HCT116 (cell line): ENCODE results near the gene GOLGA5. TPM values are rescaled to one million over a fixed set of nuclear protein-coding genes. Genes with fewer than 3 reads are reported as not detected.
"Not testable (repeated sequence)": the region's sequence is repeated elsewhere in the genome, so short reads cannot be mapped to it uniquely, and the experiment has no call there.

Source experiments
- ATAC-seq: fragments of 200-7000 bp; cut with Tn5 transposase; 2 replicates; pipeline ENCODE4 v1.9.1; 2020; ENCODE audit warnings: mild to moderate bottlenecking, moderate library complexity
- BruUV-seq: library from RNA; stranded (reverse); fragments of 400-500 nt; replicated peaks from 2 replicates; lab custom pipeline; 2021; lab: Mats Ljungman, UMichigan
- CTCF ChIA-PET: fragments of 300-600 bp; sonication (Branson Sonifier 250); formaldehyde crosslinking; loops from one replicate; lab custom pipeline; 2021; ENCODE audit warnings: antibody characterized with exemption; lab: Charles Lee
- POLR2A ChIA-PET: fragments of 300-600, 350-600 bp; sonication (Branson Sonifier 250); formaldehyde crosslinking; loops from one replicate; lab custom pipeline; 2021; ENCODE audit warnings: antibody characterized with exemption; lab: Charles Lee
- RAD21 ChIA-PET, 2 experiments: fragments of 300-600 bp; sonication (Branson Sonifier 250); formaldehyde crosslinking; loops; one replicate each; lab custom pipeline; 2023; ENCODE audit warnings: low total read pairs in 2 of 2; ENCODE audit not compliant: uncharacterized antibody in 2 of 2, unreplicated experiment in 2 of 2, low non-redundant PET in 1 of 2; lab: Charles Lee
- DNase-seq: peaks from one replicate; pipeline ENCODE4 v3.0.0-alpha.2; 2010; ENCODE audit warnings: low read depth, low spot score
- H2AFZ ChIP-seq: fragments of 200-600 bp; shearing (Covaris generic), sonication (generic); 2 replicates; pipeline ENCODE4 v1.6.1; 2017; ENCODE audit warnings: low read depth, mixed run types, mixed read lengths, antibody characterized with exemption, low read length; ENCODE audit not compliant: poor library complexity, severe bottlenecking
- H3K27ac ChIP-seq: 2 replicates; pipeline ENCODE4 v1.5.1; 2012; ENCODE audit warnings: low read depth, low read length
- H3K27me3 ChIP-seq: fragments of 200-600 bp; sonication (generic); 2 replicates; pipeline ENCODE4 v1.6.1; 2016; ENCODE audit warnings: mixed run types, low read length, mixed read lengths; ENCODE audit not compliant: insufficient read depth
- H3K36me3 ChIP-seq, 2 experiments: fragments of 200-500 bp in 1 of 2; fragments of 200-600 bp in 1 of 2; sonication (Bioruptor generic) in 1 of 2; sonication (generic) in 1 of 2; 2 replicates each; pipeline versions ENCODE4 v1.5.1 to v1.6.1; 2014 to 2016; ENCODE audit warnings: low read length in 2 of 2, inconsistent platforms in 1 of 2, mixed read lengths in 1 of 2, mixed run types in 1 of 2; ENCODE audit not compliant: insufficient read depth in 2 of 2, control insufficient read depth in 1 of 2
- H3K4me1 ChIP-seq, 2 experiments: fragments of 200-600 bp in 1 of 2; sonication (generic) in 1 of 2; 2 replicates each; pipeline versions ENCODE4 v1.5.1 to v1.6.1; 2012 to 2017; ENCODE audit warnings: low read length in 2 of 2, inconsistent platforms in 1 of 2, mild to moderate bottlenecking in 1 of 2, mixed read lengths in 1 of 2, mixed run types in 1 of 2, moderate library complexity in 1 of 2; ENCODE audit not compliant: insufficient read depth in 2 of 2, control insufficient read depth in 1 of 2
- H3K4me2 ChIP-seq: fragments of 200-600 bp; sonication (generic); 2 replicates; pipeline ENCODE4 v1.6.1; 2017; ENCODE audit warnings: mixed run types, low read length, mixed read lengths
- H3K4me3 ChIP-seq, 2 experiments: fragments of 200-600 bp in 1 of 2; sonication (generic) in 1 of 2; replicated peaks in 1 of 2; 2 replicates each; pipeline ENCODE4 v1.5.1; 2011 to 2016; ENCODE audit warnings: low read length in 2 of 2, control low read depth in 1 of 2, low read depth in 1 of 2, mild to moderate bottlenecking in 1 of 2, mixed read lengths in 1 of 2, mixed run types in 1 of 2
- H3K79me2 ChIP-seq: fragments of 200-600 bp; sonication (generic); 2 replicates; pipeline ENCODE4 v1.6.1; 2017; ENCODE audit warnings: mild to moderate bottlenecking, mixed run types, low read length, moderate library complexity, mixed read lengths; ENCODE audit not compliant: insufficient read depth
- H3K9ac ChIP-seq: fragments of 200-600 bp; sonication (generic); 2 replicates; pipeline ENCODE4 v1.6.1; 2016; ENCODE audit warnings: low read length, mixed read lengths
- H3K9me2 ChIP-seq: fragments of 200-600 bp; sonication (generic), shearing (Covaris generic); 2 replicates; pipeline ENCODE4 v1.6.1; 2017; ENCODE audit warnings: mixed run types, mild to moderate bottlenecking, moderate library complexity; ENCODE audit not compliant: insufficient read depth
- H3K9me3 ChIP-seq, 2 experiments: fragments of 200-500 bp in 1 of 2; fragments of 200-600 bp in 1 of 2; sonication (Bioruptor generic) in 1 of 2; sonication (generic) in 1 of 2; 2 replicates each; pipeline ENCODE4 v1.6.1; 2014 to 2017; ENCODE audit warnings: low read length in 2 of 2, mixed read lengths in 2 of 2, inconsistent platforms in 1 of 2, low read depth in 1 of 2, mild to moderate bottlenecking in 1 of 2, mixed run types in 1 of 2, moderate library complexity in 1 of 2; ENCODE audit not compliant: control insufficient read depth in 1 of 2, insufficient read depth in 1 of 2
- H4K20me1 ChIP-seq: fragments of 200-600 bp; sonication (generic), shearing (Covaris generic); 2 replicates; pipeline ENCODE4 v1.6.1; 2017; ENCODE audit warnings: mixed run types, mild to moderate bottlenecking, moderate library complexity; ENCODE audit not compliant: insufficient read depth
- CEBPB ChIP-seq: IDR thresholded peaks from 2 replicates; pipeline ENCODE4 v1.6.1; 2012; ENCODE audit warnings: low read depth
- ELF1 ChIP-seq: IDR thresholded peaks from 2 replicates; pipeline ENCODE4 v1.6.1; 2012; ENCODE audit warnings: low read depth, borderline replicate concordance
- JUND ChIP-seq: IDR thresholded peaks from 2 replicates; pipeline ENCODE4 v1.6.1; 2012
- POLR2A ChIP-seq: IDR thresholded peaks from 2 replicates; pipeline ENCODE4 v1.7.0; 2011; ENCODE audit warnings: borderline replicate concordance; ENCODE audit not compliant: insufficient read depth, insufficient read length; ENCODE audit errors: extremely low read depth
- POLR2AphosphoS5 ChIP-seq: IDR thresholded peaks from 2 replicates; pipeline ENCODE4 v1.6.1; 2011; ENCODE audit warnings: mild to moderate bottlenecking, low read depth, low read length, moderate library complexity
- REST ChIP-seq: IDR thresholded peaks from 2 replicates; pipeline ENCODE4 v1.6.1; 2012; ENCODE audit warnings: low read depth
- SIN3A ChIP-seq: IDR thresholded peaks from 2 replicates; pipeline ENCODE4 v1.6.1; 2012; ENCODE audit warnings: low read depth
- SRF ChIP-seq: IDR thresholded peaks from 2 replicates; pipeline ENCODE4 v1.6.1; 2012; ENCODE audit warnings: low read depth
- TCF7L2 ChIP-seq: IDR thresholded peaks from 2 replicates; pipeline ENCODE4 v1.7.0; 2011; ENCODE audit warnings: borderline replicate concordance, inconsistent platforms; ENCODE audit not compliant: insufficient read depth, insufficient read length; ENCODE audit errors: extremely low read depth
- YY1 ChIP-seq: IDR thresholded peaks from 2 replicates; pipeline ENCODE4 v1.6.1; 2011; ENCODE audit warnings: low read length, low read depth, moderate library complexity, mild to moderate bottlenecking; ENCODE audit not compliant: insufficient replicate concordance; ENCODE audit errors: extremely low read depth
- ZFX ChIP-seq: fragments of 450-650 bp; IDR thresholded peaks from 2 replicates; pipeline ENCODE4 v1.6.1; 2017
- ZNF274 ChIP-seq: fragments of 200-500 bp; sonication (Bioruptor generic); IDR thresholded peaks from 2 replicates; pipeline ENCODE4 v1.6.1; 2014; ENCODE audit warnings: mild to moderate bottlenecking, low read depth, low read length, inconsistent platforms
- intact Hi-C: fragments of 100-400 bp; cut with micrococcal nuclease; formaldehyde crosslinking; loops from 2 replicates; pipeline ENCODE4 v1.10.0; 2022
- total RNA-seq: library from RNA; stranded (reverse); gene quantifications from one replicate; pipeline ENCODE4 v1.2.1, GENCODE V29; 2021; ENCODE audit not compliant: unreplicated experiment

Gene GOLGA5
- total RNA-seq, 1 experiment from 2014 or later = 24.4 TPM

- peak; percentile 98 for TF ChIP-seq POLR2AphosphoS5
- TF ChIP-seq ZFX = peak; percentile 30; the same call in 1 of the 2 replicates
- TF ChIP-seq YY1 = peak; percentile 31
- no peak; the same call in 1 of the 2 replicates for TF ChIP-seq CEBPB
- no peak for TF ChIP-seq JUND
- TF ChIP-seq, all 23 proteins: peak for 10
Observed at GRCh38 chr14:92748259-92749016, 45.7 kb upstream of the GOLGA5 start, which contains the start of gene LGMN (continued).

- H3K9me2 ChIP-seq, H3K9ac ChIP-seq, H3K4me3 ChIP-seq, CTCF ChIA-PET, intact Hi-C loops, H3K36me3 ChIP-seq, RAD21 ChIA-PET, H2AFZ ChIP-seq, H3K27me3 ChIP-seq, H3K79me2 ChIP-seq, H3K9me3 ChIP-seq, DNase-seq, H3K4me2 ChIP-seq, ATAC-seq, H4K20me1 ChIP-seq, BruUV-seq, H3K27ac ChIP-seq: not testable (repeated sequence)
- H3K4me1 ChIP-seq = peaks cover 6 to 25% of the 10 kb centered on the region in 2 experiments; a peak in 3 of 4 replicates
- POLR2A ChIA-PET = interaction anchor here (0.8 kb wide), 1 partner anchor 9 kb away, joined by 3 read pairs; no protein-coding TSS in a partner anchor
Observed at GRCh38 chr14:92750222-92750728, 43.8 kb upstream of the GOLGA5 start.

GRCh38 chr14:92750994-92751400, 43.1 kb upstream of the GOLGA5 start:
- Histone ChIP-seq H3K27me3 (no peaks in the 10 kb centered on the region), H2AFZ (no peak overlapping the region), H3K4me1 (peaks cover 6 to 26% of the 10 kb centered on the region in 2 experiments; a peak in 3 of 4 replicates), H3K9me3 (no peaks in the 10 kb centered on the region), H3K9me2 (no peaks in the 10 kb centered on the region), H3K36me3 (no peaks in the 10 kb centered on the region), H3K4me2 (no peak overlapping the region), H3K79me2 (peaks cover 6% of the 10 kb centered on the region), H3K27ac (no peak overlapping the region), H3K9ac (no peak overlapping the region), H4K20me1 (no peaks in the 10 kb centered on the region), H3K4me3 (no peak overlapping the region)
- RAD21 ChIA-PET = no interaction called here
- intact Hi-C loops = no loop called here
- no TSS peak for BruUV-seq
- no peak for ATAC-seq
- DNase-seq = no peak
- POLR2A ChIA-PET = no interaction called here
- CTCF ChIA-PET = no interaction called here
- no peak for TF ChIP-seq ELF1
- no peak for TF ChIP-seq POLR2A
- no peak for TF ChIP-seq TCF7L2
- TF ChIP-seq REST = no peak
- TF ChIP-seq SRF = no peak
- no peak for TF ChIP-seq ZNF274
- no peak for TF ChIP-seq SIN3A
